Measurements from ENCODE around the gene ASB7.

GRCh38 chr15:100593431-100593830, 9.0 kb upstream of the ASB7 start:
- TF ChIP-seq CTCF (IDR thresholded peaks at IDR 0.05) (no peak), POLR2AphosphoS5 (IDR thresholded peaks at IDR 0.05) (no peak), POLR2A (IDR thresholded peaks at IDR 0.05) (no peak), EP300 (IDR thresholded peaks at IDR 0.05) (no peak)
